ACC112 (cell line): Measurements from ENCODE around the gene DHRSX.
"Not testable (repeated sequence)": the region's sequence is repeated elsewhere in the genome, so short reads cannot be mapped to it uniquely, and the experiment has no call there.

ENCODE experiments used
- H2AFZ ChIP-seq: fragments of 200-600 bp; sonication (generic); one replicate; pipeline ENCODE4 v1.6.0; 2017; ENCODE audit warnings: antibody characterized with exemption, low read length; ENCODE audit not compliant: unreplicated experiment
- H3K27ac ChIP-seq: fragments of 200-600 bp; sonication (generic); 2 replicates; pipeline ENCODE4 v1.5.1; 2014; ENCODE audit warnings: low read depth, mild to moderate bottlenecking, antibody characterized with exemption, low read length, moderate library complexity
- H3K27me3 ChIP-seq: fragments of 200-600 bp; sonication (generic); 2 replicates; pipeline ENCODE4 v1.6.1; 2014; ENCODE audit warnings: mild to moderate bottlenecking, antibody characterized with exemption, low read length, moderate library complexity, mixed read lengths; ENCODE audit not compliant: insufficient read depth
- H3K36me3 ChIP-seq: fragments of 200-600 bp; sonication (generic); 2 replicates; pipeline ENCODE4 v1.6.1; 2016; ENCODE audit warnings: mild to moderate bottlenecking, antibody characterized with exemption, low read length, moderate library complexity, mixed read lengths; ENCODE audit not compliant: insufficient read depth
- H3K4me1 ChIP-seq: fragments of 200-600 bp; sonication (generic); one replicate; pipeline ENCODE4 v1.6.1; 2016; ENCODE audit warnings: low read length, mixed read lengths; ENCODE audit not compliant: insufficient read depth, unreplicated experiment, control insufficient read depth
- H3K4me3 ChIP-seq: fragments of 200-600 bp; sonication (generic); 2 replicates; pipeline ENCODE4 v1.5.1; 2014; ENCODE audit warnings: mild to moderate bottlenecking, low read depth, low read length
- H3K79me2 ChIP-seq: fragments of 200-600 bp; sonication (generic); one replicate; pipeline ENCODE4 v1.6.0; 2016; ENCODE audit warnings: low read length; ENCODE audit not compliant: control insufficient read depth, unreplicated experiment, insufficient read depth

DHRSX gene

DNA sequence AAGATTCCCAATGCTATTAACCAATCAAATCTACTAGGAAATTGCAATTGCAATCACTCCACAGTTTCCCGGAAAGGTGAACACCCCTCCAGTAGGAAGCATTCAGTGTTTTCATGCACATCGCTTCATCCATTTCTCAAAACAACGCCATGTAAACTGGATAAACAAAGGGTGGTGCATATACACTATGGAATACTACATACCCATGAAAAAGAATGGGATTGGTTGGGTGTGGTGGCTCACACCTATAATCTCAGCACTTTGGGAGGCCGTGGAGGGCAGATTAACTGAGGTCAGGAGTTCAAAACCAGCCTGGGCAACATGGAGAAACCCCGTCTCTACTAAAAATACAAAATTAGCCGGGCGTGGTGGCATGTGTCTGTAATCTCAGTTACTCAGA, 29.1 kb downstream of the DHRSX start:
- H3K4me3 ChIP-seq: no peak overlapping the region
- H2AFZ ChIP-seq: no peak overlapping the region
- no peak overlapping the region for H3K27ac ChIP-seq
- H3K79me2 ChIP-seq: peaks cover 47% of the 10 kb centered on the region
- no peaks in the 10 kb centered on the region for H3K27me3 ChIP-seq
- peaks cover 3% of the 10 kb centered on the region; the same call in 1 of the 2 replicates for H3K36me3 ChIP-seq
- H3K4me1 ChIP-seq: no peaks in the 10 kb centered on the region

DNA sequence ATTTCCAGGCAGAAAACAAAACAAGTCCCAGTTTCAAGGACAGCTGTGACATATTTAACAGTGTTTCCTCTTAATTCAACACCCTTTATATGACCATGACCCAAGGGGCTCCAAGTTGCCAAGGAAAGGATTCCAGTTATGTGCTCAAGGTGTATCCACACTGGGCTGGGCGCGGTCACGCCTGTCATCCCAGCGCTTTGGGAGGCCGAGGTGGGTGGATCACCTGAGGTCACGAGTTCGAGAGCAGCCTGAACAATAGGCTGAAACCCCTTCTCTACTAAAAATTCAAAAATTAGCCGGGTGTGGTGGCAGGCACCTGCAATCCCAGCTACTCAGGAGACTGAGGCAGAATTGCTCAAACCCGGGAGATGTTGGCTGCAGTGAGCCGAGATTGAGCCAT, 29.6 kb downstream of the DHRSX start:
- H3K27ac ChIP-seq: not testable (repeated sequence)
- H3K79me2 ChIP-seq: peaks cover 46% of the 10 kb centered on the region

DNA sequence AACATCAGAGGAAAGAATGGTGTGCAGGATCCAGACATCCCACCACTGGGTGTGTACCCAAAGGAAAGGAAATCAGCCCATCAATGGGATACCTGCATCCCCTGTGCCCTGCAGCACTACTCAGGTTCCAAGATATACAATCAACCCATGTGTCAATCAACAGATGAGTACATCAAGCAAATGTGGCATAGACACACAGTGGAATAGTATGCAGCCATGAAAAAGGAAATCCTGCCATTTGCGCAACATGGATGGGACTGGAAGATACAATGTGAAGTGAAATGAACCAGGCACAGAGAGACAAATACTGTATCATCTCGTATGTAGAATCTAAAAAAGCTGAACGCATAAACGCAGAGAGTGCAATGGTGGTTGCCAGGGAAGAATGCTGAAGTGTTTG, 30.9 kb downstream of the DHRSX start:
- H3K27me3 ChIP-seq, H2AFZ ChIP-seq, H3K4me1 ChIP-seq, H3K4me3 ChIP-seq, H3K36me3 ChIP-seq, H3K27ac ChIP-seq: not testable (repeated sequence)
- peaks cover 45% of the 10 kb centered on the region for H3K79me2 ChIP-seq

More for the DNA sequence above, 29.6 kb downstream of the DHRSX start:
- not testable (repeated sequence) for H3K36me3 ChIP-seq, H3K4me1 ChIP-seq, H3K27me3 ChIP-seq, H3K4me3 ChIP-seq, H2AFZ ChIP-seq

DNA sequence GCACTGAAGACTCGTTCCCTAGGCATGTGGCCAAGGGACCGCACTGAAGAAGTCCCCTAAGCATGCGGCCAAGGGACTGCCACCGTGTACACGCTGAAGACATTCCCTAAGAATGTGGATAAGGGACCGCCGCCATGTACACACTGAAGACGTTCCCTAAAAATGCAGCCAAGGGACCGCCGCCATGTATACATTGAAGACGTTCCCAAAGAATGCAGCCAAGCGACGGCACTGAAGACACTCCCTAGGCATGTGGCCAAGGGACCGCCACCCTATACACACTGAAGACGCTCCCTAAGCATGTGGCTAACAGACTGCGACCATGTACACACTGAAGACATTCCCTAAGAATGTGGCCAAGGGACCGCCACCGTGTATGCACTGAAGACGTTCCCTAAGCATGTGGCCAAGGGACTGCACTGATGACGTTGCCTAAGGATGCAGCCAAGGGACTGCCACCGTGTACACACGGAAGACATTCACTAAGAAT, 31.5 kb downstream of the DHRSX start:
- no peak overlapping the region for H3K27ac ChIP-seq
- H2AFZ ChIP-seq: no peak overlapping the region
- peaks cover 43% of the 10 kb centered on the region for H3K79me2 ChIP-seq

DNA sequence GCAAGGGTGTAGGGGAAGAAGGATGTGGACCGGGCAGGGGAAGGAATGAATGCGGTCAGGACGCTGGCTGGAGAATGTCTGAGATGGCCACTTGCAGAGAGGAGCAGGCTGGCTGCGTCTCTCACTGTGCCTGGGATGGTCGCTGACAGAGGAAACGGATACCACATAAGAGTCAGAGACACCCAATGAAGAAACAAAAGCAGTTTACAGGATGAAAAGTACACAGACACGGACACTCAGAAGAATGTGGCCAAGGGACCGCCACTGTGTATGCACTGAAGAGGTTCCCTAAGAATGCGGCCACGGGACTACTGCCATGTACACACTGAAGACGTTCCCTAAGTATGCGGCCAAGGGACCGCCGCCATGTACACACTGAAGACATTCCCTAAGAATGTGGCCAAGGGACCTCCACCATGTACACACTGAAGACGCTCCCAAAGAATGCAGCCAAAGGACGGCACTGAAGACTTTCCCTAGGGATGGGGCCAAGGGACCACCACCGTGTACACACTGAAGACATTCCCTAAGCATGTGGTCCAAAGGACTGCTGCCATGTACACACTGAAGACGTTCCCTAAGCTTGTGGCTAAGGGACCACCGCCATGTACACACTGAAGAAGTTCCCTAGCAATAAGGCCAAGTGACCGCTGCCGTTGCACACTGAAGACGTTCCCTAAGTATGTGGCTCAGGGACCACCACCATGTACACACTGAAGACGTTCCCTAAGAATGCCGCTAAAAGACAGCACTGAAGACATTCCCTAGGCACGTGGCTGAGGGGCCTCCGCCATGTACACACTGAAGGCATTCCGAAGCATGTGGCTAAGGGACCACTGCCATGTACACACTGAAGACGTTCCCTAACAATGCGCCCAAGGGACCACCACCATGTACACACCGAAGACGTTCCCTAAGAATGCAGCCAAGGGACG, 32.2 kb downstream of the DHRSX start:
- H3K79me2 ChIP-seq: peaks cover 43% of the 10 kb centered on the region
- no peaks in the 10 kb centered on the region for H3K4me1 ChIP-seq
- H3K36me3 ChIP-seq: peaks cover 3% of the 10 kb centered on the region; the same call in 1 of the 2 replicates
- H3K27me3 ChIP-seq: no peaks in the 10 kb centered on the region
- H3K27ac ChIP-seq: no peak overlapping the region
- H2AFZ ChIP-seq: no peak overlapping the region
- no peak overlapping the region for H3K4me3 ChIP-seq

More for the DNA sequence above, 31.5 kb downstream of the DHRSX start:
- no peaks in the 10 kb centered on the region for H3K4me1 ChIP-seq
- H3K4me3 ChIP-seq: no peak overlapping the region
- peaks cover 3% of the 10 kb centered on the region; the same call in 1 of the 2 replicates for H3K36me3 ChIP-seq
- no peaks in the 10 kb centered on the region for H3K27me3 ChIP-seq

DNA sequence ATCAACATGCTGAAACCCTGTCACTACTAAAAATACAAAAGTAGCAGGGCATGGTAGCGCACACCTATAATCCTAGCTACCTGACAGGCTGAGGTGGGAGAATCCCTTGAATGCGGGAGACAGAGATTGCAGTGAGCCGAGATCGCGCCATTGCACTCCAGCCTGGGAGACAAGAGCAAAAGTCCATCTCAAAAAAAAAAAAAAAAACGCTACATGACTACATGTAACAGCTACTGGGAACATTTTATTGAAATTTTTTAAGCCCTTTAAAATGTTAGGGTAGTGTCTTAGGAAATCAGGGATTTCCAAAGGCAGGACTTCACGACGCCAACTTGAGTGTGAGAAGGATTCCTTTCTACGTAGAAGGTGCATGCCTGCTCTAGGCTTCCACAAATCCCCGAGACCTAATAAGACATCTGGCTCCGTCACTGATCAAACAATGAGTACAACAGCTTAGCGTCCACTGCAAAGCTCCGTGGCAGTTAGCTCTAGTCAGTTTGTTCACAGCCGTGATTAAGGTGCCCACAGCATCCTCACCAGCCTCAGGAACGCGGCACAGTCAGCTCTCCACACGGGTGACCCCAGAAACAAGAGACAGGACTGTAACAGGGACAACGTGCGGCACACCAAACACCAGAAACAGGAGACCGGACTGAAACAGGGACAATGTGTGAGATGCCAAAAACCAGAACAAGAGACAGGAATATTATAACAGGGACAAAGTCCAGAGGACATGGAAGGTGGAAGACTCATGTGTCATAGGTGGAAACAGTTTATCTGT, 33.7 kb downstream of the DHRSX start:
- H3K27ac ChIP-seq: no peak overlapping the region
- H3K4me1 ChIP-seq: no peaks in the 10 kb centered on the region
- no peaks in the 10 kb centered on the region for H3K27me3 ChIP-seq
- peaks cover 45% of the 10 kb centered on the region for H3K79me2 ChIP-seq
- no peak overlapping the region for H3K4me3 ChIP-seq
- H3K36me3 ChIP-seq: peaks cover 3% of the 10 kb centered on the region; the same call in 1 of the 2 replicates
- no peak overlapping the region for H2AFZ ChIP-seq

DNA sequence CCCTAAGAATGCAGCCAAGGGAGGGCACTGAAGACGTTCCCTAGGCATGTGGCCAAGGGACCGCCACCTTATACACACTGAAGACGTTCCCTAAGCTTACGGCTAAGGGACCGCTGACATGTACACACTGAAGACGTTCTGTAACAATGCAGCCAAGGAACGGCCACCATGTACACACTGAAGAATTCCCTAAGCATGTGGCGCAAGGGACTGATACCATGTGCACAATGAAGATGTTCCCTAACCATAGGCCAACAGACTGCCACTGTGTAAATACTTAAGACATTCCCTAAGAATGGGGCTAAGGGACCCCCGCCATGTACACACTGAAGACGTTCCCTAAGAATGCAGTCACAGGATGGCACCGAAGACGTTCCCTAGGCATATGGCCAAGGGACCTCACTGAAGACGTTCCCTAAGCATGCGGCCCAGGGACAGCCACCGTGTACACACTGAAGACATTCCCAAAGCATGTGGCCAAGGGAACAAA, 36.1 kb downstream of the DHRSX start:
- Histone ChIP-seq H3K27me3 (no peaks in the 10 kb centered on the region), H3K79me2 (peaks cover 38% of the 10 kb centered on the region), H3K4me1 (no peaks in the 10 kb centered on the region), H3K4me3 (no peak overlapping the region), H3K27ac (no peak overlapping the region), H2AFZ (no peak overlapping the region), H3K36me3 (peaks cover 1% of the 10 kb centered on the region; the same call in 1 of the 2 replicates)

DNA sequence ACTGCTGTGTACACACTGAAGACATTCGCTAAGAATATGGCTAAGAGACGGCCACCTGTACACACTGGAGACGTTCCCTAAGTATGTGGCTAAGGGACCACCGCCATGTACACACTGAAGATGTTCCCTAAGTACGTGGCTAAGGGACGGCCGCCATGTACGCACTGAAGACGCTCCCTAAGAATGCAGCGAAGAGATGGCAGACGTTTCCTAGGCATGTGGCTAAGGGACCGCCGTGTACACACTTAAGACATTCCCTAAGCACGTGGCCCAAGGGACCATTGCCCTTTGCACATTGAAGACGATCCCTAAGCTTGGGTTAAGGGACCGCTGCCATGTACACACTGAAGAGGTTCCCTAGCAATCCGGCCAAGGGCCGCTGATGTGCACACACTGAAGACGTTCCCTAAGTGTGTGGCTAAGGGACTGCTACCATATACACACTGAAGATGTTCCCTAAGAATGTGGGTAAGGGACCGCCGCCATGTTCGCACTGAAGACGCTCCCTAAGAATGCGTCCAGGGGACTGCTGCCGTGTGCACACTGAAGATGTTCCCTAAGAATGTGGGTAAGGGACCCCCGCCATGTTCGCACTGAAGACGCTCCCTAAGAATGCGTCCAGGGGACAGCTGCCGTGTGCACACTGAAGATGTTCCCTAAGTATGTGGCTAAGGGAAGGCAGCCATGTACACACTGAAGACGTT, 36.7 kb downstream of the DHRSX start:
- H3K36me3 ChIP-seq: no peaks in the 10 kb centered on the region
- no peaks in the 10 kb centered on the region for H3K4me1 ChIP-seq
- no peak overlapping the region for H3K4me3 ChIP-seq
- no peak overlapping the region for H2AFZ ChIP-seq
- H3K27ac ChIP-seq: no peak overlapping the region
- H3K79me2 ChIP-seq: peaks cover 32% of the 10 kb centered on the region
- H3K27me3 ChIP-seq: no peaks in the 10 kb centered on the region

DNA sequence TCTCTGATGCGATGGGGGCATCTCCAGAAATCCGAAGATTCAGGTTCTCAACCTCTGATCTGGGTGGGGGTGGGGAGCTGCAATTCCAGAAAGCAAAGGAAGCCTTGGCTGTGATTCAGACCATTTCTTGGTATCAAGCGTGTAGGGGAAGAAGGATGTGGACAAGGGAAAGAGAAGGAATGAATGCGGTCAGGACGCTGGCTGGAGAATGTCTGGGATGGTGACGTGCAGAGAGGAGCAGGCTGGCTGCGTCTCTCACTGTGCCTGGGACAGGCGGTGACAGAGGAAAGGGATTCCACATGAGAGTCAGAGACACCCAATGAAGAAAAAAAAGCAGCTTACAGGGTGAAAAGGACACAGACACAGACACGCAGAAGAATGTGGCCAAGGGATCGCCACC, 37.3 kb downstream of the DHRSX start:
- H3K27ac ChIP-seq, H2AFZ ChIP-seq, H3K27me3 ChIP-seq, H3K4me3 ChIP-seq, H3K4me1 ChIP-seq, H3K36me3 ChIP-seq: not testable (repeated sequence)
- peaks cover 29% of the 10 kb centered on the region for H3K79me2 ChIP-seq

DNA sequence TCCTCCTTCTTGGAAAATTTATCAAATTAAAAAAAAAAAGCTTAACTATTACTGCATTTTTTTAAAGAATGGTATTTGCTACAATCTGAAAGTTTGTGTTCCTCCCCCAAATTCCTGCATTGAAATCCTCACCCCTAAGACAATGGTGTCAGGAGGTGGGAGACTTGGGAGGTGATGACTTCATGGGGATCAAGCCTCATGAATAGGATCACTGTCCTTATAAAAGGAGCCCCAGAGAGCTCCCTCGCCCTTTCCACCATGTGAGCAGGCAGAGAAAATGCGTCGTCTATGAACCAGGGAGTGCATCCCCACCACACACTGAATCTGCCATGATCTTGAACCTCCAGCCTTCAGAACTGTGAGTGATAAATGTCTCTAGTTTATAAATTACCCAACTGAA, 38.0 kb downstream of the DHRSX start:
- H3K79me2 ChIP-seq: peaks cover 25% of the 10 kb centered on the region
- no peak overlapping the region for H3K27ac ChIP-seq
- H3K27me3 ChIP-seq: no peaks in the 10 kb centered on the region
- H3K4me1 ChIP-seq: no peaks in the 10 kb centered on the region
- no peaks in the 10 kb centered on the region for H3K36me3 ChIP-seq
- no peak overlapping the region for H3K4me3 ChIP-seq
- no peak overlapping the region for H2AFZ ChIP-seq
